Uterus (tissue), 4 donors: ENCODE data around the gene PRKAR1B. TPM values are rescaled to one million over a fixed set of nuclear protein-coding genes. Genes with fewer than 3 reads are reported as not detected.

ENCODE experiments used
- DNase-seq, 2 donors: peaks; one replicate each; pipeline ENCODE4 v3.0.0-alpha.2; 2019 to 2020
- H3K27ac ChIP-seq, 2 donors: fragments of 200-600 bp; sonication (generic); 1 replicate in 1 of 2; 2 replicates in 1 of 2; pipeline ENCODE4 v1.5.1; 2016 to 2018
- H3K27me3 ChIP-seq, 2 donors: fragments of 200-600 bp; sonication (generic); one replicate each; pipeline ENCODE4 v1.5.1; 2018 to 2019; ENCODE audit warnings: control low read depth in 1 of 2
- H3K36me3 ChIP-seq, 2 donors: fragments of 200-600 bp; sonication (generic); one replicate each; pipeline ENCODE4 v1.5.1; 2019; ENCODE audit warnings: control low read depth in 1 of 2
- H3K4me1 ChIP-seq, 2 donors: fragments of 200-600 bp; sonication (generic); one replicate each; pipeline ENCODE4 v1.5.1; 2018 to 2019; ENCODE audit warnings: control low read depth in 1 of 2
- H3K4me3 ChIP-seq, 2 donors: fragments of 200-600 bp; sonication (generic); 1 replicate in 1 of 2; 2 replicates in 1 of 2; pipeline ENCODE4 v1.5.1; 2018 to 2019; ENCODE audit warnings: mild to moderate bottlenecking in 1 of 2
- H3K9me3 ChIP-seq, 2 donors: fragments of 200-600 bp; sonication (generic); one replicate each; pipeline ENCODE4 v1.5.1; 2019; ENCODE audit warnings: control low read depth in 1 of 2
- CTCF ChIP-seq, 4 experiments: fragments of 200-600 bp in 2 of 4; fragments of 450-650 bp in 2 of 4; sonication (generic) in 2 of 4; IDR thresholded peaks; one replicate each; pipeline ENCODE4 v1.5.1; 2016 to 2019; ENCODE audit warnings: antibody characterized with exemption in 4 of 4, mild to moderate bottlenecking in 2 of 4, moderate library complexity in 1 of 4
- POLR2A ChIP-seq, 2 donors: fragments of 450-650 bp; IDR thresholded peaks; one replicate each; pipeline ENCODE4 v1.6.1; 2016; ENCODE audit warnings: antibody characterized with exemption in 2 of 2, mild to moderate bottlenecking in 1 of 2, moderate library complexity in 1 of 2
- intact Hi-C: fragments of 100-400 bp; cut with DNase I; formaldehyde crosslinking; loops from one replicate; pipeline ENCODE4 v1.15.1; 2023; ENCODE audit warnings: low total_unique reads
- total RNA-seq, 4 donors: library from RNA; depleted of rRNA in 3 of 4; stranded (reverse); fragments of >200 nt in 3 of 4; gene quantifications; one replicate each; pipeline versions ENCODE4 v1.1.0 to v1.2.4, GENCODE V29; 2014 to 2023
- donor health status: DM: yes; HTN: yes; CAD: no.

Gene PRKAR1B
- total RNA-seq, 4 donors from 2014 or later = 1.0 to 45.2 (median 28.7) TPM

GRCh38 chr7:522071-522950, 204.8 kb downstream of the PRKAR1B start:
- H3K9me3 ChIP-seq = no peaks in the 10 kb centered on the region
- H3K27ac ChIP-seq = no peak overlapping the region
- no peaks in the 10 kb centered on the region for H3K36me3 ChIP-seq
- TF ChIP-seq CTCF (IDR thresholded peaks at IDR 0.05) (no peak), POLR2A (IDR thresholded peaks at IDR 0.05) (no peak)
- H3K4me1 ChIP-seq = no peaks in the 10 kb centered on the region
- intact Hi-C loops = loop anchor here (5.0 kb wide), 1 partner anchor 70 kb away; no protein-coding TSS in a partner anchor
- DNase-seq = peak; percentile 47 to 63
- H3K27me3 ChIP-seq = peaks cover 0 to 7% of the 10 kb centered on the region in 2 donors
- H3K4me3 ChIP-seq = peak overlapping the region; percentile 10 to 35

DNA sequence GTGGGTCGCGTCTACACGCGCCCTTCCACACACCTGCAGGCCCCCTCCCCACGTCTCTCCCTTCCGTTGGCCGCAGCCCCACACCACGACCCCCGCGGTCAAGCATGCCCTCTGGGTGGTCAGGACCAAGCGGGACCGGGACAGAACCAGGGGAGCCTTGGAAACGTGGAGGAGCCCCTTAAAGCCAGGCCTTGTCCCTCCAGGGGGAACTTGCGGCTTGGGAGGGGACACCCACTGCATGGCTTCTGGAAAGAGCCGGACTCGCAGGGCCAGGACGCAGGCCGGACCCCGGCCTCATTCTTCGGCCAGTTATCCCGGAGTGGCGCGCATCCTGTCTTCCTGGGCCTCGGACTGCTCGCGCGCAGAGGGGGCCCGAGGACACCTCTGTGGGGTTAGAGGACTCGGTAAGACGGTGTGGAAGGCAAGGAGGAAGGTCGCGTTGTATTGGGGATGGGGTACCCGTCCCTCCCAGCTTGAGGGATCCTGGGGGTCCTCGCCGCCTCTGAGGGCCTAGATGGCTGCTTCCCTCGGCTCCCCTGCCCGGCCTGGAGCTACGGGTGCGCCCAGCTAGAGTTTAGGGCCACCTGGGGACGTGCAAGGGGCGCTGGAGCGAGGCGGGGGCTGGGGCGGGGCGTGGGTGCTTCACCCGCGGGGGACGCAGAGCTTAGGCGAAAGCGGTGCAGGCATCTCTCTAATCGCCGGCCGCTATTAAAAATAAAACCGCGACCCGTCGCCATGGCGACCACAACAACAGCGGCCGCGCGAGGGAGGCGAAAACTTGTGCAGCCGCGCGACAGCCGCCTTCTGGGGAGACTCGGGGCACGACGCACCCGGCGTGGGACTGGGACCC, 205.6 kb downstream of the PRKAR1B start:
- peaks cover 0 to 5% of the 10 kb centered on the region in 2 donors for H3K4me1 ChIP-seq
- peak; percentile 58 to 69 for DNase-seq
- no peak for TF ChIP-seq POLR2A (IDR thresholded peaks at IDR 0.05)
- TF ChIP-seq CTCF (IDR thresholded peaks at IDR 0.05) = peak in 1 of 4 experiments; percentile 7
- H3K9me3 ChIP-seq = no peaks in the 10 kb centered on the region
- H3K27ac ChIP-seq = no peak overlapping the region
- peaks cover 0 to 7% of the 10 kb centered on the region in 2 donors for H3K27me3 ChIP-seq
- no peaks in the 10 kb centered on the region for H3K36me3 ChIP-seq
- intact Hi-C loops = loop anchor here (5.0 kb wide), 1 partner anchor 71 kb away; no protein-coding TSS in a partner anchor
- H3K4me3 ChIP-seq = peak overlapping the region; percentile 10 to 35

DNA sequence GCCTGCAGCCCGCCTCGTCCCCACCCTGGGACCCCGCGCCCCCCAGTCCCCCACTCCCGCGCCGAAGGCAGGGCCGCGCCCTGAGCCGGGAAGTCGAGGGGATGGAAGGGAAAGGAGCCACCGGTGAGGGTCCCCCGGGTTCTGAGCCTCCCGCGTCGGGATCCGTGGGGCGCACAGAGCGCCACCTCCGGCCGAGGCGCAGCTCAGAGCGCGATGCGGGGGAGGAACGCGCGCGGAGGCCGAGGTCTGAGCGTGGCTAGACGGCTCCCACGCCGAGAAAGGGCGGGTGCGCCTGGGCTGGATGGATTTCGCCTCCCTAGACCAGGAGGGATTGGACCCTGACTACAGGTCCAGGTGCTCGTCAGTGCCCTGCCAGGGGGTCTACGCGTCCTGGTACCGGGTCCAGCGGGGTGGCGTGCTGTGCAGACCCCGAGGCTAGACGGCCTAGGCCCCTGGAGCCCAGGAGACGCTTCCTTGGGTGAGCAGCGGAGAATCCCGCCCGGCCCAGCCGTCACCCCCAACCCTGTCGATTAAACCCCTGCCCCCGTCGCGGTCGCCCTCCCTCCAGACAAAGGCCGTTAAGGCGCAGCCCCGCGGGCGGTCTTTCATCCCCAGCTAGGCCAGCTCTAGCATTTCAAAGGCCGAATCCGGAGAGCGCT, 206.4 kb downstream of the PRKAR1B start:
- Histone ChIP-seq H3K27ac (peak overlapping the region; percentile 82 to 92), H3K4me1 (peaks cover 0 to 6% of the 10 kb centered on the region in 2 donors), H3K4me3 (peak overlapping the region; percentile 23 to 50), H3K9me3 (no peaks in the 10 kb centered on the region), H3K27me3 (peaks cover 0 to 7% of the 10 kb centered on the region in 2 donors), H3K36me3 (no peaks in the 10 kb centered on the region)
- peak; percentile 56 to 57 for DNase-seq
- TF ChIP-seq CTCF (IDR thresholded peaks at IDR 0.05) (peak in 1 of 4 experiments; percentile 28), POLR2A (IDR thresholded peaks at IDR 0.05) (no peak)
- intact Hi-C loops = loop anchor here (5.0 kb wide), 1 partner anchor 72 kb away; no protein-coding TSS in a partner anchor

- peak within 1 kb of the TSS; percentile 82 to 92 for H3K27ac ChIP-seq
- peak within 1 kb of the TSS; percentile 53 to 54 for H3K4me3 ChIP-seq
- H3K36me3 ChIP-seq = no peaks in the 10 kb centered on the region
- no peaks in the 10 kb centered on the region for H3K9me3 ChIP-seq
- DNase-seq = peak; percentile 63 to 66
- intact Hi-C loops = loop anchor here (5.0 to 10.0 kb wide), 2 partner anchors 73 to 185 kb away; no protein-coding TSS in a partner anchor
- TF ChIP-seq CTCF (IDR thresholded peaks at IDR 0.05) (peak in 1 of 4 experiments; percentile 61), POLR2A (IDR thresholded peaks at IDR 0.05) (peak in 1 of 2 donors; percentile 37)
- H3K4me1 ChIP-seq = peaks cover 0 to 6% of the 10 kb centered on the region in 2 donors
- H3K27me3 ChIP-seq = peaks cover 0 to 7% of the 10 kb centered on the region in 2 donors
These were observed 207.3 kb downstream of the PRKAR1B start, which contains the start of gene PDGFA for GRCh38 chr7:519484-520390. PDGFA (minus strand) TSS chr7:519846; CDS start chr7:519001, 845 bp downstream.
